H1 (cell line): ENCODE results near the gene JMJD1C. TPM values are rescaled to one million over a fixed set of nuclear protein-coding genes. Genes with fewer than 3 reads are reported as not detected.

Experiments used
- GTF2F1 ChIP-seq: IDR thresholded peaks from 2 replicates; pipeline ENCODE4 v1.6.1; 2012; ENCODE audit warnings: low read depth, low read length, improper control_type of control experiment, borderline replicate concordance
- JUND ChIP-seq: IDR thresholded peaks from 2 replicates; pipeline ENCODE4 v1.6.1; 2011; ENCODE audit warnings: mild to moderate bottlenecking, improper control_type of control experiment, low read length
- KDM5A ChIP-seq: fragments of 200-600 bp; IDR thresholded peaks from 2 replicates; pipeline ENCODE4 v1.7.1; 2012; ENCODE audit warnings: mild to moderate bottlenecking, low read length, inconsistent platforms, mixed read lengths
- MAFK ChIP-seq: IDR thresholded peaks from 2 replicates; pipeline ENCODE4 v1.6.1; 2012; ENCODE audit warnings: low read depth, mild to moderate bottlenecking, improper control_type of control experiment, low read length
- NRF1 ChIP-seq: IDR thresholded peaks from 2 replicates; pipeline ENCODE4 v1.6.1; 2011; ENCODE audit warnings: mild to moderate bottlenecking, low read depth, low read length, improper control_type of control experiment
- RXRA ChIP-seq: IDR thresholded peaks from 2 replicates; pipeline ENCODE4 v1.6.1; 2011; ENCODE audit warnings: low read depth, mild to moderate bottlenecking, low read length, moderate library complexity; ENCODE audit not compliant: insufficient read depth
- SAP30 ChIP-seq: fragments of 300-600 bp; sonication (generic); IDR thresholded peaks from 2 replicates; pipeline ENCODE4 v1.7.1; 2012; ENCODE audit warnings: low read length, moderate library complexity, mild to moderate bottlenecking, inconsistent platforms; ENCODE audit not compliant: insufficient read depth, insufficient replicate concordance
- SIX5 ChIP-seq: IDR thresholded peaks from 2 replicates; pipeline ENCODE4 v1.6.1; 2011; ENCODE audit warnings: mild to moderate bottlenecking, low read depth, low read length
- SUZ12 ChIP-seq: fragments of 200-600 bp; sonication (generic); IDR thresholded peaks from 2 replicates; pipeline ENCODE4 v1.6.1; 2012; ENCODE audit warnings: mild to moderate bottlenecking, inconsistent platforms, low read length, moderate library complexity, mixed read lengths
- TBP ChIP-seq: IDR thresholded peaks from 2 replicates; pipeline ENCODE4 v1.6.1; 2011; ENCODE audit warnings: low read depth, low read length, improper control_type of control experiment
- TEAD4 ChIP-seq: IDR thresholded peaks from 2 replicates; pipeline ENCODE4 v1.6.1; 2012; ENCODE audit warnings: low read depth, low read length, inconsistent platforms, mixed read lengths
- polyA plus RNA-seq, 7 experiments: library from polyadenylated mRNA; depleted of rRNA in 3 of 7; stranded (reverse) in 5 of 7; unstranded in 2 of 7; fragments of >200 nt in 5 of 7; fragments of 200-250 nt in 2 of 7; gene quantifications; 1 replicate in 5 of 7; 2 replicates in 1 of 7; 4 replicates in 1 of 7; pipeline versions ENCODE4 v1.2.1 to v1.2.3, GENCODE V29; 2011 to 2013; ENCODE audit warnings: missing spikeins in 2 of 7, mixed read lengths in 2 of 7
- total RNA-seq: library from RNA; stranded (reverse); fragmentation: NEBNext Ultra II Directional; extraction: Animal tissue kit (Norgen Biotek cat#: 25700); gene quantifications from 2 replicates; pipeline ENCODE4 v1.2.1, GENCODE V29; 2021
- TF ChIP-seq, protein P1 (sequence below): IDR thresholded peaks from 2 replicates; pipeline ENCODE4 v1.6.1; 2011; ENCODE audit warnings: low read depth, mild to moderate bottlenecking, low read length; ENCODE audit not compliant: insufficient read depth
- TF ChIP-seq, protein P2 (sequence below), 3 experiments: IDR thresholded peaks; 1 replicate in 2 of 3; 2 replicates in 1 of 3; pipeline versions ENCODE4 v1.5.1 to v1.6.1; 2011; ENCODE audit warnings: low read length in 3 of 3, mild to moderate bottlenecking in 3 of 3, inconsistent platforms in 2 of 3, low read depth in 1 of 3, moderate library complexity in 1 of 3; ENCODE audit not compliant: insufficient read depth in 1 of 3; ENCODE audit errors: control extremely low read depth in 1 of 3
- TF ChIP-seq, protein P3 (sequence below): IDR thresholded peaks from 2 replicates; pipeline ENCODE4 v1.6.1; 2012; ENCODE audit warnings: low read length, inconsistent platforms

JMJD1C gene
- total and polyA plus RNA-seq, 2 of the 8 experiments (the other 6 are each of a cell fraction or from before 2014, with no cell fraction given): 54.5 to 210 TPM

DNA sequence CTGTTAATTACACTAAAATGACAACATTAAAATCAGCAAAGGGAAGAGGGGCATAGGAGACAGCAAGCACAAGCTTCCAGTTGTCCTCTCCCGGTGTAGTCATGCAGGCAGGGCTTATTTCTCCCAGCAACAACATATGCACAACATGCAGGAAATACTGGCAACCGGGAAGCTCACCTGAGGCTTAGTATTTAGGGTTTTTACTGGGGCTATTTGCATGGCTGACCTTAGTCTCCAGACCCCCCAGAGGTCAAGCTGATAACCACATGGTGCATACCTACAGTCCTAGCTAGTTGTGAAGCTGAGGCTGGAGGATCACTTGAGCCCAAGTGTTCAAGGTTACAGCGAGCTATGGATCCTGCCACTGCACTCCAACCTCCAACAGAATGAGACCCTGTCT, 12.8 kb upstream of the JMJD1C start (continued):
- TF ChIP-seq, protein P1, sequence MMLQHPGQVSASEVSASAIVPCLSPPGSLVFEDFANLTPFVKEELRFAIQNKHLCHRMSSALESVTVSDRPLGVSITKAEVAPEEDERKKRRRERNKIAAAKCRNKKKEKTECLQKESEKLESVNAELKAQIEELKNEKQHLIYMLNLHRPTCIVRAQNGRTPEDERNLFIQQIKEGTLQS: no peak
- TF ChIP-seq MAFK (no peak), SUZ12 (no peak), TEAD4 (0 out of 2 replicates have a peak, but pooled peaks have one; percentile 31), NRF1 (no peak), TBP (no peak), SAP30 (no peak), GTF2F1 (no peak), JUND (no peak), KDM5A (no peak), RXRA (no peak), SIX5 (no peak)
- TF ChIP-seq, protein P2, sequence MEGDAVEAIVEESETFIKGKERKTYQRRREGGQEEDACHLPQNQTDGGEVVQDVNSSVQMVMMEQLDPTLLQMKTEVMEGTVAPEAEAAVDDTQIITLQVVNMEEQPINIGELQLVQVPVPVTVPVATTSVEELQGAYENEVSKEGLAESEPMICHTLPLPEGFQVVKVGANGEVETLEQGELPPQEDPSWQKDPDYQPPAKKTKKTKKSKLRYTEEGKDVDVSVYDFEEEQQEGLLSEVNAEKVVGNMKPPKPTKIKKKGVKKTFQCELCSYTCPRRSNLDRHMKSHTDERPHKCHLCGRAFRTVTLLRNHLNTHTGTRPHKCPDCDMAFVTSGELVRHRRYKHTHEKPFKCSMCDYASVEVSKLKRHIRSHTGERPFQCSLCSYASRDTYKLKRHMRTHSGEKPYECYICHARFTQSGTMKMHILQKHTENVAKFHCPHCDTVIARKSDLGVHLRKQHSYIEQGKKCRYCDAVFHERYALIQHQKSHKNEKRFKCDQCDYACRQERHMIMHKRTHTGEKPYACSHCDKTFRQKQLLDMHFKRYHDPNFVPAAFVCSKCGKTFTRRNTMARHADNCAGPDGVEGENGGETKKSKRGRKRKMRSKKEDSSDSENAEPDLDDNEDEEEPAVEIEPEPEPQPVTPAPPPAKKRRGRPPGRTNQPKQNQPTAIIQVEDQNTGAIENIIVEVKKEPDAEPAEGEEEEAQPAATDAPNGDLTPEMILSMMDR (IDR thresholded peaks at IDR 0.05; ENCODE audit: control extremely low read depth in 1 of 3, insufficient read depth in 1 of 3, low read depth in 1 of 3, low read length in 3 of 3): peak in 1 of 3 experiments; percentile 9; a peak in 1 of 4 replicates
- TF ChIP-seq, protein P3, sequence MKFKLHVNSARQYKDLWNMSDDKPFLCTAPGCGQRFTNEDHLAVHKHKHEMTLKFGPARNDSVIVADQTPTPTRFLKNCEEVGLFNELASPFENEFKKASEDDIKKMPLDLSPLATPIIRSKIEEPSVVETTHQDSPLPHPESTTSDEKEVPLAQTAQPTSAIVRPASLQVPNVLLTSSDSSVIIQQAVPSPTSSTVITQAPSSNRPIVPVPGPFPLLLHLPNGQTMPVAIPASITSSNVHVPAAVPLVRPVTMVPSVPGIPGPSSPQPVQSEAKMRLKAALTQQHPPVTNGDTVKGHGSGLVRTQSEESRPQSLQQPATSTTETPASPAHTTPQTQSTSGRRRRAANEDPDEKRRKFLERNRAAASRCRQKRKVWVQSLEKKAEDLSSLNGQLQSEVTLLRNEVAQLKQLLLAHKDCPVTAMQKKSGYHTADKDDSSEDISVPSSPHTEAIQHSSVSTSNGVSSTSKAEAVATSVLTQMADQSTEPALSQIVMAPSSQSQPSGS: no peak
